Mesendoderm (in vitro differentiated cells): Measurements from ENCODE around the gene EBLN2.
"Not testable (repeated sequence)": the region's sequence is repeated elsewhere in the genome, so short reads cannot be mapped to it uniquely, and the experiment has no call there.

Source experiments
- DNase-seq: peaks from one replicate; pipeline ENCODE4 v3.0.0; 2013
- H2AK5ac ChIP-seq: 2 replicates; pipeline ENCODE4 v1.6.1; 2013; ENCODE audit warnings: low read length, inconsistent platforms
- H2BK120ac ChIP-seq: 2 replicates; pipeline ENCODE4 v1.6.1; 2013; ENCODE audit warnings: low read depth, mild to moderate bottlenecking, low read length, moderate library complexity, mixed read lengths
- H2BK15ac ChIP-seq: replicated peaks from 2 replicates; pipeline ENCODE4 v1.6.1; 2013; ENCODE audit warnings: low read depth, mild to moderate bottlenecking, moderate library complexity
- H2BK5ac ChIP-seq: 2 replicates; pipeline ENCODE4 v1.6.1; 2013; ENCODE audit warnings: low read length, inconsistent platforms
- H3K18ac ChIP-seq: 2 replicates; pipeline ENCODE4 v1.6.1; 2013; ENCODE audit warnings: mild to moderate bottlenecking, low read length, mixed read lengths
- H3K23ac ChIP-seq: one replicate; pipeline ENCODE4 v1.6.1; 2013; ENCODE audit warnings: low read length
- H3K27ac ChIP-seq: 2 replicates; pipeline ENCODE4 v1.5.1; 2013; ENCODE audit warnings: low read depth, mild to moderate bottlenecking, inconsistent platforms, low read length, moderate library complexity
- H3K27me3 ChIP-seq: 2 replicates; pipeline ENCODE4 v1.6.1; 2013; ENCODE audit warnings: low read length, control low read depth, mild to moderate bottlenecking, inconsistent platforms; ENCODE audit not compliant: insufficient read depth, poor library complexity
- H3K36me3 ChIP-seq: 2 replicates; pipeline ENCODE4 v1.6.1; 2013; ENCODE audit warnings: low read length, inconsistent platforms; ENCODE audit not compliant: control insufficient read depth, insufficient read depth
- H3K4ac ChIP-seq: one replicate; pipeline ENCODE4 v1.6.1; 2013; ENCODE audit warnings: low read depth, mild to moderate bottlenecking, low read length, moderate library complexity
- H3K4me1 ChIP-seq: 2 replicates; pipeline ENCODE4 v1.6.1; 2013; ENCODE audit warnings: low read depth, low read length, inconsistent platforms; ENCODE audit not compliant: control insufficient read depth
- H3K4me2 ChIP-seq: 2 replicates; pipeline ENCODE4 v1.6.1; 2013; ENCODE audit warnings: low read length
- H3K4me3 ChIP-seq: 2 replicates; pipeline ENCODE4 v1.5.1; 2013; ENCODE audit warnings: mild to moderate bottlenecking, low read length
- H3K56ac ChIP-seq: one replicate; pipeline ENCODE4 v1.6.1; 2013; ENCODE audit warnings: low read length
- H3K79me1 ChIP-seq: 2 replicates; pipeline ENCODE4 v1.6.1; 2013; ENCODE audit warnings: low read length, inconsistent platforms
- H3K79me2 ChIP-seq: 2 replicates; pipeline ENCODE4 v1.6.1; 2013; ENCODE audit warnings: mild to moderate bottlenecking, low read length; ENCODE audit not compliant: control insufficient read depth, insufficient read depth
- H3K9ac ChIP-seq: 2 replicates; pipeline ENCODE4 v1.6.1; 2013; ENCODE audit warnings: low read length, inconsistent platforms
- H4K5ac ChIP-seq: one replicate; pipeline ENCODE4 v1.6.1; 2013; ENCODE audit warnings: low read length
- H4K8ac ChIP-seq: one replicate; pipeline ENCODE4 v1.6.1; 2013; ENCODE audit warnings: low read depth, mild to moderate bottlenecking, control low read depth, low read length, moderate library complexity
- WGBS: extraction: QIAGEN DNeasy Blood & Tissue Kit; methylation state at CpG from one replicate; pipeline ENCODE4 v1.1.7; 2013; ENCODE audit warnings: low lambda C conversion rate, missing lambda C conversion rate; ENCODE audit not compliant: insufficient coverage; ENCODE audit errors: extremely low coverage; 5-methylcytosine and 5-hydroxymethylcytosine counted together

Gene EBLN2

DNA sequence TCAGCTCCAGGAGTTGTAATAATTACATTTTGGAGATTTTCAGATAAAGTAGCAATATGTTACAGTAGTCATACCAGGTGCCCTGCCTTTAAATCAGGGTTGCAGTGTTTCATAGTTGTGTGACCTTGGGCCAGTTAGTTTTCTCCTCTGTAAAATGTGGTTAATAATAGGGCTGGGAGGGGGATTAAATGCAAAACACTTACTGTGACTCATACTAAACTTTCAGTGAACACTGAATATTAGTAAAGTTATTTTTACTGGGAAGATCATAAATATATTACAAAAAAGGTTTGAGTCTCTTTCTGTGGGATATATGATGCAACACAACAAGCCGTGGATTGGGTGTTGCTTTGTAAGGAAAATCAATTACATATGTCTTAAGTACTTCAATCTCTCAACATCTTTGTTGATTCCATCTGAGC is 1.1 kb upstream of the EBLN2 start:
- DNase-seq, result no peak
- H3K79me2 ChIP-seq, result peaks cover 8% of the 10 kb centered on the region
- no CpG with 5 or more reads among the region's 1 CpG for WGBS
- no peak overlapping the region for H3K4me2 ChIP-seq
- H3K23ac ChIP-seq, result no peak overlapping the region
- peaks cover 5% of the 10 kb centered on the region for H3K36me3 ChIP-seq
- H3K4ac ChIP-seq, result no peak overlapping the region
- no peak overlapping the region for H3K4me3 ChIP-seq
- no peak overlapping the region for H3K56ac ChIP-seq
- no peak overlapping the region for H4K5ac ChIP-seq
- H2BK5ac ChIP-seq, result no peak overlapping the region
- H3K79me1 ChIP-seq, result peaks cover 7% of the 10 kb centered on the region
- no peak overlapping the region for H4K8ac ChIP-seq
- no peak overlapping the region for H3K18ac ChIP-seq
- no peaks in the 10 kb centered on the region for H3K27me3 ChIP-seq
- no peak overlapping the region for H3K9ac ChIP-seq
- no peak overlapping the region for H3K27ac ChIP-seq
- H2BK15ac ChIP-seq, result no peak overlapping the region
- H2AK5ac ChIP-seq, result no peak overlapping the region
- no peaks in the 10 kb centered on the region for H3K4me1 ChIP-seq
- H2BK120ac ChIP-seq, result no peak overlapping the region

DNA sequence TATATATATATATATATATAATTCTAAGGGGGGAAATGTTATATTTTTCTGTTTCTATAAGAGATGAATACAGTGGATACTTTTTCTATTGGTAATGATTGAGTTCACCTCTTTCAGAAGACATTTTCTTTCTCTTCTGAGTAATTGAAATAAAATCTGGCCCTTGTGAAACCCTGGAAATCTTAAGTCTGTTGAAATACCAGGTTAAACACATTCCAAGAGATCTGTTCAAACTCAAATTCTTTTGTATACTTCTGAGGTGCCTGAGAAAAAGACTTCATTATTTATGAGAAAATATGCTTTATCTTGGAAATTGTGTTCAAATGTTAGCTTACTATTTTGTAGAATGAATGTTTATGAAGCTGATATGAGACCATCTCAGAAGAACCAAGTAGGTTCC is 4.8 kb downstream of the EBLN2 start:
- not testable (repeated sequence) for H3K27ac ChIP-seq, H3K4me1 ChIP-seq

DNA sequence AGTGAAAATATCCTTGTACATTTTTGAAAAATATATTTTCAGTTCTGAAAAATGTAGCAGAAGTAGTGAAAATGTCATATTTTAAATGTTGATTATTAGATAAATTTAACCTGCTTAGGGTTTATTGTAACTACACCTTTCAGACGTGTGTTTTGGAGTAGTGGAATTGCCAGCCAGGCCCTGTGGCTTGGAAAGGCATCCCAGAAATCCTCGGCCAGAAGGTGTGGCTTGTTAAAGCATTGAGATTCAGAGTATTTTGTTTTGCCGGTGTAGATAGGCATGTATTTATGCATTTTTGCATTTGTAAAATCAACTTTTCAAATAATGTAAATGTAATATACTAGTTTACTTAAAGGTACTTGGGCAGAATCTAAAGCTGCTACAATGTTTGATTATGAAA is 7.0 kb downstream of the EBLN2 start:
- Histone ChIP-seq H3K18ac (no peak overlapping the region), H3K27me3 (no peaks in the 10 kb centered on the region), H3K27ac (no peak overlapping the region), H4K5ac (no peak overlapping the region), H3K79me1 (no peaks in the 10 kb centered on the region), H3K23ac (no peak overlapping the region), H2BK5ac (no peak overlapping the region), H3K56ac (no peak overlapping the region), H3K9ac (no peak overlapping the region), H3K36me3 (peaks cover 2% of the 10 kb centered on the region), H3K79me2 (no peaks in the 10 kb centered on the region), H2AK5ac (no peak overlapping the region), H3K4me2 (no peak overlapping the region), H2BK15ac (no peak overlapping the region), H2BK120ac (no peak overlapping the region), H3K4me3 (no peak overlapping the region), H4K8ac (no peak overlapping the region), H3K4ac (no peak overlapping the region), H3K4me1 (no peaks in the 10 kb centered on the region)
- no peak for DNase-seq
- WGBS, result no CpG with 5 or more reads among the region's 3 CpGs

More for the DNA sequence above, 4.8 kb downstream of the EBLN2 start:
- not testable (repeated sequence) for H2BK15ac ChIP-seq, H3K27me3 ChIP-seq, H3K18ac ChIP-seq, H3K79me2 ChIP-seq, H4K8ac ChIP-seq, H3K56ac ChIP-seq, H4K5ac ChIP-seq, H3K4me3 ChIP-seq, H3K4me2 ChIP-seq, H3K9ac ChIP-seq, H2BK5ac ChIP-seq, H2BK120ac ChIP-seq, H3K4ac ChIP-seq, H3K79me1 ChIP-seq, DNase-seq, H3K36me3 ChIP-seq, H3K23ac ChIP-seq, H2AK5ac ChIP-seq

DNA sequence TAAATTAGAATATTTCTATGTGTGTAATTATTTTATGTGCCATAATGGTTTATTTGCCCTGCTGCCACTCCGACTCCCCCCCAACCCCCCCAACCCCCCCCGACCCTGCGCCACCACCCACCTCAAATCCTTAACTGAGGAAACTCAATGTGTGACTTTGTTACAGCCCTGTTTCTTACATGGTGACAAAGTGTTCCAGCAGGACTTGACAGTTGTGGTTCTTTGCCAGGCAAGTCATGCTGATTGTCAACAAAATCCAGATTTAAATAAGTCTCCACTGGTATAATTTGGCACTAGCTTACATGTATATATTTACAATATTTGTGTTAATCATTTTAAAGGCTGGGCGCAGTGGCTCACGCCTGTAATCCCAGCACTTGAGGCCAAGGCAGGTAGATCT is 7.7 kb downstream of the EBLN2 start:
- Histone ChIP-seq H3K56ac (no peak overlapping the region), H3K4me3 (no peak overlapping the region), H3K27me3 (no peaks in the 10 kb centered on the region), H3K4me2 (no peak overlapping the region), H3K79me2 (no peaks in the 10 kb centered on the region), H3K23ac (no peak overlapping the region), H4K5ac (no peak overlapping the region), H3K9ac (no peak overlapping the region), H4K8ac (no peak overlapping the region), H3K27ac (no peak overlapping the region), H2AK5ac (no peak overlapping the region), H3K36me3 (peaks cover 2% of the 10 kb centered on the region), H2BK5ac (no peak overlapping the region), H3K18ac (no peak overlapping the region), H2BK120ac (no peak overlapping the region), H3K4ac (no peak overlapping the region), H2BK15ac (no peak overlapping the region), H3K79me1 (no peaks in the 10 kb centered on the region), H3K4me1 (no peaks in the 10 kb centered on the region)
- no CpG with 5 or more reads among the region's 5 CpGs for WGBS
- DNase-seq, result no peak

DNA sequence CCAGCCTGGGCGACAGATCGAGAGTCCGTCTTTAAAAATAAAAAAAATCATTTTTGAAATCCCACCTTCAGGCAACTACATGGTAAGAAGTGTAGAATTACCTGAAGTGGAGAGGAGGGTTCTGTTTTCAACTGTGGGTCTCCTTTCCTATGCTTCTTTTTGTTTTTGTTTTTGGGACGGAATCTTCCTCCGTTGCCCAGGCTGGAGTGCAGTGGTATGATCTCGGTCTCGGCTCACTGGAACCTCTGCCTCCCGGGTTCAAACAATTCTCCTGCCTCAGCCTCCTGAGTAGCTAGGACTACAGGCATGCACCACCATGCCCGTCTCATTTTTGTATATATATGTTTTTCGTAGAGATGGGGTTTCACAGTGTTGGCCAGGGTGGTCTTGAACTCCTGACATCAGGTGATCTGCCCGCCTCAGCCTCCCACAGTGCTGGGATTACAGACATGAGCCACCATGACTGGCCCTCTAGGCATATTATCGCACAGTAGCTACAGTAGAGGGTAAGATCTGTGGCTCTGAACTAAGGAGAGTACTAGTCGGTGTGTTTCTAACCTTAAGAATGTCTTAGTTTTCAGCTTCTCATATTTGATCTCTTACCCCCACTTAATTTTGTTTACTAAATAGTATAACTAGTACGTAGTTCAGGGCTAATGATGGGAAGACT is 8.5 kb downstream of the EBLN2 start:
- Histone ChIP-seq H3K18ac (no peak overlapping the region), H3K56ac (no peak overlapping the region), H3K4me3 (no peak overlapping the region), H3K27ac (no peak overlapping the region), H4K8ac (no peak overlapping the region), H3K79me2 (no peaks in the 10 kb centered on the region), H2BK120ac (no peak overlapping the region), H3K27me3 (no peaks in the 10 kb centered on the region), H3K4me2 (no peak overlapping the region), H2AK5ac (no peak overlapping the region), H2BK5ac (no peak overlapping the region), H3K23ac (no peak overlapping the region), H4K5ac (no peak overlapping the region), H3K79me1 (no peaks in the 10 kb centered on the region), H2BK15ac (no peak overlapping the region), H3K4me1 (no peaks in the 10 kb centered on the region), H3K36me3 (peaks cover under 1% of the 10 kb centered on the region), H3K9ac (no peak overlapping the region), H3K4ac (no peak overlapping the region)
- DNase-seq, result no peak
- no CpG with 5 or more reads among the region's 14 CpGs for WGBS
